Measurements from ENCODE around the gene LRCOL1.

LRCOL1 gene

DNA sequence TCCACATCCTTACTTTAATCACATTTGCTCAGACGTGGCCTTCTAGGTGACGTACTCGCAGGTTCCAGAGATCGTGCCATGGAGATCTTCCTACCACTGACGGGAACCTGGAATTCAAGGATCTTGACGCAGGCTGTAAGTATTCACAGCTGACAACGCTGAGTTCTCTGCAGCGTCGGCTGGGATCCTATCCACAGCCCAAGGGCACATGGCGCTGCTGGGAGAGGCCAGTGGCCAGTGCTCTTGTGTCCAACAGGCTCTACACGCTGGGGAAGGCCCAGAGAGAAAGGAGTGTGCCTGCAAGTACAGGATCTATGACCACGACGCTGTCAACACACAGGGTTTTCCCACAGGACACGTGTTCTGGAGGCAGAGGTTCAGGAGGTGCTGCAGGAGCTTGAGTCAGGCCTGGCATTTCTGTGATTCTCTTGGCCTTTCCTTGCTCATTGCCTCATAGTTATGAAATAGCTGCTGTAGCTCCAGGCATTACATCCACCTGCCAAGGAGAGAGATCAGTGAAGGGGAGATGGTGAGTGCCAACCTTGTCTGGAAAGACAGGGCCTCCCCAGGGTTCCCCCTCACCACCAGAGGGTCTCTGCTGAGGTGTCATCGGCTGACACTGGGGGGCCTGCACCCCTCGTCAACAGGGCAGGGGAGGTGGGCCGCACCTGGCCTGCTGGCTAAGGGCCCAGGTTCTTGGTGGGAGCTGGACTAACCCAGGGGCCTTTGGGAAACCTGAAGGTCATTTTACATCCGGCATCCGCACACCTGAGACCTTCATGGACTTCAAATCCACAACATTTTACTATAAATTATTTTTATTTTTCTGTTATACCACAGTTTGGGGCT lies 21.3 kb downstream of the LRCOL1 start:
- Mint-ChIP-seq H3K27me3 (peaks cover 4% of the 10 kb centered on the region), H3K27ac (no peak overlapping the region), H3K36me3 (no peaks in the 10 kb centered on the region), H3K9me3 (ENCODE audit: low read depth) (no peaks in the 10 kb centered on the region), H3K4me3 (no peak overlapping the region), H3K4me1 (ENCODE audit: low read depth) (peaks cover 2% of the 10 kb centered on the region)

GRCh38 chr12:132588319-132588718 lies 22.1 kb downstream of the LRCOL1 start:
- no peaks in the 10 kb centered on the region for H3K4me1 Mint-ChIP-seq (ENCODE audit: low read depth)
- no peaks in the 10 kb centered on the region for H3K9me3 Mint-ChIP-seq (ENCODE audit: low read depth)
- H3K4me3 Mint-ChIP-seq = no peak overlapping the region
- no peak overlapping the region for H3K27ac Mint-ChIP-seq
- H3K36me3 Mint-ChIP-seq = no peaks in the 10 kb centered on the region
- no peaks in the 10 kb centered on the region for H3K27me3 Mint-ChIP-seq

- no peaks in the 10 kb centered on the region for H3K9me3 Mint-ChIP-seq (ENCODE audit: low read depth)
- no peaks in the 10 kb centered on the region for H3K4me1 Mint-ChIP-seq (ENCODE audit: low read depth)
- no peaks in the 10 kb centered on the region for H3K36me3 Mint-ChIP-seq
- no peak overlapping the region for H3K27ac Mint-ChIP-seq
- H3K4me3 Mint-ChIP-seq = no peak overlapping the region
- no peaks in the 10 kb centered on the region for H3K27me3 Mint-ChIP-seq
Measured at GRCh38 chr12:132587781-132588180, 22.6 kb downstream of the LRCOL1 start.

- H3K27me3 Mint-ChIP-seq = no peaks in the 10 kb centered on the region
- no peaks in the 10 kb centered on the region for H3K9me3 Mint-ChIP-seq (ENCODE audit: low read depth)
- no peak overlapping the region for H3K4me3 Mint-ChIP-seq
- no peak overlapping the region for H3K27ac Mint-ChIP-seq
- no peaks in the 10 kb centered on the region for H3K36me3 Mint-ChIP-seq
- H3K4me1 Mint-ChIP-seq (ENCODE audit: low read depth) = no peaks in the 10 kb centered on the region
Measured at GRCh38 chr12:132586929-132587328, 23.5 kb downstream of the LRCOL1 start.

GRCh38 chr12:132585177-132585576 lies 25.2 kb downstream of the LRCOL1 start:
- H3K27ac Mint-ChIP-seq = no peak overlapping the region
- H3K9me3 Mint-ChIP-seq (ENCODE audit: low read depth) = no peaks in the 10 kb centered on the region
- no peaks in the 10 kb centered on the region for H3K27me3 Mint-ChIP-seq
- no peaks in the 10 kb centered on the region for H3K36me3 Mint-ChIP-seq
- no peak overlapping the region for H3K4me3 Mint-ChIP-seq
- no peaks in the 10 kb centered on the region for H3K4me1 Mint-ChIP-seq (ENCODE audit: low read depth)

GRCh38 chr12:132584429-132584828 lies 26.0 kb downstream of the LRCOL1 start:
- H3K4me1 Mint-ChIP-seq (ENCODE audit: low read depth) = no peaks in the 10 kb centered on the region
- H3K9me3 Mint-ChIP-seq (ENCODE audit: low read depth) = no peaks in the 10 kb centered on the region
- H3K36me3 Mint-ChIP-seq = no peaks in the 10 kb centered on the region
- H3K27ac Mint-ChIP-seq = no peak overlapping the region
- no peaks in the 10 kb centered on the region for H3K27me3 Mint-ChIP-seq
- no peak overlapping the region for H3K4me3 Mint-ChIP-seq

GRCh38 chr12:132583736-132584135 lies 26.6 kb downstream of the LRCOL1 start:
- Mint-ChIP-seq H3K27me3 (no peaks in the 10 kb centered on the region), H3K9me3 (ENCODE audit: low read depth) (no peaks in the 10 kb centered on the region), H3K27ac (no peak overlapping the region), H3K4me3 (no peak overlapping the region), H3K4me1 (ENCODE audit: low read depth) (no peaks in the 10 kb centered on the region), H3K36me3 (no peaks in the 10 kb centered on the region)

DNA sequence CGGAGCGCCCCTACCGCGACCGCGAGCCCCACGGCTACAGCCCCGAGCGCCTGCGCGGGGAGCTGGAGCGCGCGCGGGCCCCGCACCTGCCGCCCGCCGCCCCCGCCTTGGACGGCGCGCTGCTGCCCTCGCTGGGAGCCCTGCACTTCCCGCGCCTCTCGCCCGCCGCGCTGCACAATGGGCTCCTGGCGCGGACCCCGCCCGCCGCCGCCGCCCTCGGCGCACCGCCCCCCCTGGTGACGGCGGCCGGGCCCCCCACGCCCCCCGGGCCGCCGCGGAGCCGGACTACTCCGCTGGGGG lies 27.0 kb downstream of the LRCOL1 start:
- no peak overlapping the region for H3K27ac Mint-ChIP-seq
- no peaks in the 10 kb centered on the region for H3K27me3 Mint-ChIP-seq
- no peak overlapping the region for H3K4me3 Mint-ChIP-seq
- no peaks in the 10 kb centered on the region for H3K4me1 Mint-ChIP-seq (ENCODE audit: low read depth)
- no peaks in the 10 kb centered on the region for H3K36me3 Mint-ChIP-seq
- no peaks in the 10 kb centered on the region for H3K9me3 Mint-ChIP-seq (ENCODE audit: low read depth)

- Mint-ChIP-seq H3K27me3 (no peaks in the 10 kb centered on the region), H3K4me3 (no peak overlapping the region), H3K27ac (no peak overlapping the region), H3K9me3 (ENCODE audit: low read depth) (no peaks in the 10 kb centered on the region), H3K4me1 (ENCODE audit: low read depth) (no peaks in the 10 kb centered on the region), H3K36me3 (no peaks in the 10 kb centered on the region)
Measured at GRCh38 chr12:132582582-132583410, 27.6 kb downstream of the LRCOL1 start.

DNA sequence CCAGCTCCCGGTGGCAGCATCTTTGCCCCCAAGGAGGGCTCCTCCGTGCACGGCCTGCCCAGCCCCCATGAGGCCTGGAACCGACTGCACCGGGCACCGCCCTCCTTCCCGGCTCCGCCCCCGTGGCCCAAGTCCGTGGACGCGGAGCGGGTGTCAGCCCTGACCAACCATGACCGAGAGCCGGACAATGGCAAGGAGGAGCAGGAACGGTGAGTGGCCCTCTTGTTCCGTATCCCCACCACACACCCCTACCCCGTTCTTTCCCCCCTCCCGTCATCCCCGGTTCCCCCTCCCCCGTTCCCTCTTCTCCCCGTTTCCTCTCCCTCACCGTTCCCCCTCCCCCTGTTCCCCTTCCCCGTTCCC lies 28.3 kb downstream of the LRCOL1 start:
- H3K4me3 Mint-ChIP-seq = no peak overlapping the region
- H3K9me3 Mint-ChIP-seq (ENCODE audit: low read depth) = no peaks in the 10 kb centered on the region
- no peak overlapping the region for H3K27ac Mint-ChIP-seq
- H3K27me3 Mint-ChIP-seq = no peaks in the 10 kb centered on the region
- H3K4me1 Mint-ChIP-seq (ENCODE audit: low read depth) = no peaks in the 10 kb centered on the region
- H3K36me3 Mint-ChIP-seq = no peaks in the 10 kb centered on the region

DNA sequence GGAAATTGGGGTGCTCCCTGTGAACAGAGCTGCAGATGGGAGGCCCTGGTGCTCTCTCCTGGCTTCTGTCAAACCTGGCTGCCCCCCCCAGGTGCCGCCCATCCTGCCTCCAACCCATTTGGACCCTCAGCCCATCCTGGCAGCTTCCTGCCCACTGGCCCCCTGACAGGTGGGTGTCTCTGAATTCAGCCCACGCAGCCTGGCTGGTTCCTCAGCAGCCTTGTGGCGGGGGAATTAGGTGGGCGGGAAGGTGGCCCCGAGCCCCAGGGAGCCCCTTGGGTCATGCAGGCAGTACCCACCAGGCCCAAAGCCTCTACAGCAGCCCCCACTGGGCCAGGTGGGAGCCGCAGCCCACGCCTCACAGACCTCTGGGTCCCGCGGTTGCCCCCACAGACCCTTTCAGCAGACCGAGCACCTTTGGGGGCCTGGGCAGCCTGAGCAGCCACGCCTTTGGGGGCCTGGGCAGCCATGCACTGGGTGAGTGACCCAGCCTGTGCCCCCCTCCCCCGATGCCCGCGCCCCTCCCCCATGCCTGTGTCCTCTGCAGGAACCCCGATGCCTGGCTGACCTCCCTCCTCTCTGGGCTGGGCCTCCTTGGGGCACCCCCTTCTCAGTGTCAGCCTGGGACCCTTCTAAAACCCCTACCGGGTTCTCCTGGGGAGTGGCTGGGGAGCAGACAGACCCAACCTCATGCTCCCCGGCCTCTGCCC lies 28.9 kb downstream of the LRCOL1 start:
- Mint-ChIP-seq H3K4me3 (no peak overlapping the region), H3K36me3 (no peaks in the 10 kb centered on the region), H3K27ac (no peak overlapping the region), H3K9me3 (ENCODE audit: low read depth) (no peaks in the 10 kb centered on the region), H3K4me1 (ENCODE audit: low read depth) (no peaks in the 10 kb centered on the region), H3K27me3 (no peaks in the 10 kb centered on the region)

DNA sequence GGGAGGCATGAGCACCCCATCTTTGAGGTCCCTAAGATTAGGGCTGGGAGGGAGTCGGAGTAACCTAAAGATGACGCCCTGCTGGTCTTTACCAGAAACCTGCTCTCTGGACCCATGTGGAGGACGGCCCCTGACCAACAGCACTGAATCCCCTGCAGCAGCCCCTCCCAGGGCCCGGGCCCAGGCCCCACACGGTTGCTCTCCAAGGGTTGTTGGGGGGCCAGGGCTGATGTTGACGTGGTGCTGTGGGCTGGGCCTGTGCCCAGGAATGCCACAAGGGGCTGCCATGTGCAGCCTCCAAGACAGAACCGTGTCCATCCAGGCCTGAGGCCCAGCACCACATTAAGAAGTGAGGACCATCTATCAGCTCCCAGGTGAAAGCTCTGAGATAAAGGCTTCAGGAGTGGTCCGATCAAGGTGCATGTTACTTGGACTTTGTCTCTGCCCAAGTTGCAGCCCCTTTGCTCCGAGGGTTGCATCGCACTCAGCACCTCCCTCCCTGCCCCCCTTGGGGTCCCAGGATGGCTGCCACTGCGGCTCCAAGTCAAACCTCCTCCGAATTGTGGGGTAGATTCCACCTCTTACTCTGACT lies 29.6 kb downstream of the LRCOL1 start:
- H3K27ac Mint-ChIP-seq = no peak overlapping the region
- H3K27me3 Mint-ChIP-seq = no peaks in the 10 kb centered on the region
- no peaks in the 10 kb centered on the region for H3K36me3 Mint-ChIP-seq
- H3K9me3 Mint-ChIP-seq (ENCODE audit: low read depth) = no peaks in the 10 kb centered on the region
- H3K4me3 Mint-ChIP-seq = no peak overlapping the region
- no peaks in the 10 kb centered on the region for H3K4me1 Mint-ChIP-seq (ENCODE audit: low read depth)

DNA sequence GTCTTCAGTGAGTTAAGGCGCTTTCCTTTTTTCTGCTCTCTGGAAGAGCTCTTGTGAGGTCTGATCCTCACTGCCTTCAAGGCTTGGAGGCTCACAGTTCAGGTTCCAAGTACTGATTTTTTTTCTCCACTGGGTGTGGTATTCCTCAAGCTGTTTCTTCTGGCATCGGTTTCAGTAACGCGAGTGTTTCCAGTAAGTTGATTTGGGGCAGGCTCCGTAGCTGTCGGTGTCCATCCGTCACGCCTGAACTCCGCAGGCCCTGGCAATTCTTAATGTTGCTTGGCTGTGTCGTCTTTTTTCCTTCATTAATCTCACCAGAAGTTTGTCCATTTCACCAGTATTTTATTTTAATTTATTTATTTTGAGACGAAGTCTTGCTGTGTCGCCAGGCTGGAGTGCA lies 30.6 kb downstream of the LRCOL1 start:
- Mint-ChIP-seq H3K27me3 (no peaks in the 10 kb centered on the region), H3K9me3 (ENCODE audit: low read depth) (no peaks in the 10 kb centered on the region), H3K4me3 (no peak overlapping the region), H3K27ac (no peak overlapping the region), H3K4me1 (ENCODE audit: low read depth) (no peaks in the 10 kb centered on the region), H3K36me3 (no peaks in the 10 kb centered on the region)

- no peak overlapping the region for H3K27ac Mint-ChIP-seq
- no peaks in the 10 kb centered on the region for H3K4me1 Mint-ChIP-seq (ENCODE audit: low read depth)
- no peaks in the 10 kb centered on the region for H3K27me3 Mint-ChIP-seq
- H3K4me3 Mint-ChIP-seq = no peak overlapping the region
- no peaks in the 10 kb centered on the region for H3K9me3 Mint-ChIP-seq (ENCODE audit: low read depth)
- H3K36me3 Mint-ChIP-seq = no peaks in the 10 kb centered on the region
Measured at GRCh38 chr12:132578826-132579225, 31.6 kb downstream of the LRCOL1 start.

- Mint-ChIP-seq H3K36me3 (no peaks in the 10 kb centered on the region), H3K27me3 (no peaks in the 10 kb centered on the region), H3K9me3 (ENCODE audit: low read depth) (no peaks in the 10 kb centered on the region), H3K4me3 (no peak overlapping the region), H3K4me1 (ENCODE audit: low read depth) (no peaks in the 10 kb centered on the region), H3K27ac (no peak overlapping the region)
Measured at GRCh38 chr12:132578118-132578517, 32.3 kb downstream of the LRCOL1 start.
